Endothelial cell of hepatic sinusoid (primary cell): ENCODE measurements around the gene KCNF1.

Experiments
- in situ Hi-C: cut with HindIII; loops from 2 replicates; pipeline ENCODE4 v1.10.0; 2017; ENCODE audit warnings: low sequenced_read_pairs

KCNF1 gene

GRCh38 chr2:10918661-10919409 lies 7.1 kb downstream of the KCNF1 start:
- in situ Hi-C loops, result no loop called here

DNA sequence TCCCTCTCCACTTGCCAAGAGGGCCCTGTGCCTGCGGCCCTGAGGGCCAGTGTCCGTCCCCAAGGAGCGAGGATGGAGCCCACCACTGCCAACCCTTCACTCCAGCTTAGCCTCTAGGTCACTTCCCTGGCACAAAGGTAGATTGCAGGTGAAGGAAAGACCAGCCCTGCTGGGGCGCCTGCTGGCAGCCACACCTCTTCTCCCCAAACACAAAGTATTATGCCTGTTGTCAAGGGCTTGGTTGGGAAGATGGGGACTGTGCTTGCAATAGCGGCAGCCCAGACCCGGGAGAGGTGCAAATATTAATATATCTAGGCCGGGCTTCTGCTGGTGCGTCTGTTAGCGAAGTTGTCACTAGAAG lies 7.7 kb downstream of the KCNF1 start:
- in situ Hi-C loops, result no loop called here

DNA sequence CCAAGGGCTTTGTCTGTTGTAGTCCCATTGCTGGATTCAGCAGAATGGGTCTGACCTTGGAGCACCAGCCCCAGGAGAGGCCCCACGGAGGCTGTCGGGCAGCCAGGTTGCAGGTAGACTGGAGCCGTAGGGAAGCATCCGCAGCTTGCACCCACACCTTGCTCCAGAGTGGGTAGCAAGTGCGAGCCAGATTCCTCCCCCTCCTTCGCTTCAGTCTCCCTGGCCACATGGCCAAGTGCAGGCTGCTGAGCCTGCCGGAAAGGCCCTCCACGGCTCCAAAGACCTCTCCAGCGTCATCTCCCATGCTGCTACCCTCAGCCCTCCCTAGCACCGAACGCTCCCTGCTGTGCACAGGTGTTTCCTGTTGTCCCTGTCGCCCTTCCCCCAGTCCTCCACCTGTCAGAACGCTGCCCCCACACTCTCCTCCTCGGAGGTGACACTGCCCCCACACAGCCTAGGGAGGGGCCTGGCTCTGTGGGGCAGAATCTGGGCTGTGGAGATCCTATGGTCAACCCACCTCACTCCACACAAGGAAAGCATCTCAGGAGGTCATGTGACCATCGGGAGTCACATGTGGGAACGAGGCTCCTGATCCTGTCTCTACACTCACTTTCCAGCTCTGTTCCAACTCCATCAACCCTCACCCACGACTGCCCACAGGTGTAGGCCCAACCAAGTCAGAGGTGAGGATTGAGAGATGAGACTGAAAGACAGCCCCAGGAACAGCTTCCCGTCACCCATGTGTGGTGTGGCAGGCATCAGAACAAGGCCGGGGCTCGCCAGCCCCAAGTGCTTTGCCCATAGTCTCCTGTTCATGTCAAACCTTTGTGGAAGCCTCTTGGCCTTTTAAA lies 8.3 kb downstream of the KCNF1 start:
- in situ Hi-C loops, result no loop called here

DNA sequence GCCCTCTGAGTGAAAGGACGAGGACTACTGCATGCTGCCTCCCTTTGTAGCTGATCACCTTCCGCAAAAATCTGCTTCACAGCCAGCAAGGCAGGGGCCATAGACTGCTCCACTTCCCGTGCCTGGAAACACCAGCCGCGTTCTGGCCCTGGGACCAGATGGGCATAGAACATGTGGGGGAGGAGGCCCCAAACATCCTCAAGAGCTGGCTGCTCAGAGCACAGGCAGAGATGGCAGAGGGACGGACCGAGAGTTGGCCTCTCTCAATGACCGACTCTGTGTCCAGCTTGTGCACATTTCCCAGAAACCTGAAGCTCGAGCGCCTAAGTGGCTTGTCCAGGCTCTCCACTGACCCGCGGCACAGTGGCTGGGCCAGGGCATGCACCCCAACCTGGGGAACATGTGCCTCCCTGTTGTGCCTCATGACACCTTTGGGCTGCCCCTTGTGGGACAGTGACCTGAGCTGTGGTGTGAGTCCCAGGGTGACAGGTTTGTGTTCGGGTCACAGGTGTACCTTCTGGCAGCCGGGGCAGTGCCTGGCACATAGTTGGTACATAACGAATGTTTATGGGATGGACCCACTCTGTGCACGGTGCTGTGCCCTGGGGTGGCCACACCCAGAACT lies 9.1 kb downstream of the KCNF1 start:
- in situ Hi-C loops, result no loop called here

DNA sequence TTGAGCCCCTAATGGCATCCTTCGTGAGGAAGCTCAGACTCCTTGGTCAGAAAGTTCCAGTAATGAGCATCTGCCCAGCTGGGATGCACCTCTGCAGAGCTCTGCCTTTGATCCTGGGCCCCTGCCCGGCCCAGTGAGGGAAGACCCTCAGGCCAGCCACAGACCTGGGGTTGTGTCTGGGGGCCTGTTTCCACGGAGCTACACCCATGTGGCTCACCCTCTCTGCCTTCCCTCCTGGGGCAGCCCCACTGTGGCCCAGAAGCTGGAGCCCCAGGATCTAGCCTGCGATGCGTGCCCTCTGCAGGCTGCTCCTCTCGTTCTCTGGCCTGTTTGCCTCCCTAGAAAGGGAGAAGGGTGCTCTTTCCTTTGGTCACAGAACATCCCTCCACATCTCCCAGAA lies 9.8 kb downstream of the KCNF1 start:
- in situ Hi-C loops, result no loop called here

GRCh38 chr2:10922307-10923007 lies 10.7 kb downstream of the KCNF1 start:
- in situ Hi-C loops, result no loop called here

GRCh38 chr2:10923008-10923375 lies 11.3 kb downstream of the KCNF1 start:
- in situ Hi-C loops, result no loop called here

DNA sequence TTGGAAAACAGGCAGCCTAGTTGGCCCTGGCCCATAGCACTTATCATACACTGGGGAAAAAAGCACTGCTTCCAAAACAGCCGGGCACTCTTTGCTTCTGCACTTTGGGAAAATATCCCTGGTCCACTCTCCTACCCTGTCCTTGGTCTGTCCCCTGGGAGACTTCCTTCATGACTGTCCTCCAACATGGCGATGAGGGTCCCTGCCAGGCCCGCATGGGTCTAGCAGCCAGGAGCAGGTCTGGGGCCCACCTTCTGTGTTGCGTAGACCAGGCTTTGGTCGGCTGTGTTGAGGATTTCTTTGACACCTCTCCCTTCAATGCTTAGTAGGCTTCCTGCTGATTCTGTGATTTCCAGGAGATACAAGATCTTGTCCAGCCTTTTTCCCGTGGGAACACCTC lies 12.2 kb downstream of the KCNF1 start:
- in situ Hi-C loops, result no loop called here

DNA sequence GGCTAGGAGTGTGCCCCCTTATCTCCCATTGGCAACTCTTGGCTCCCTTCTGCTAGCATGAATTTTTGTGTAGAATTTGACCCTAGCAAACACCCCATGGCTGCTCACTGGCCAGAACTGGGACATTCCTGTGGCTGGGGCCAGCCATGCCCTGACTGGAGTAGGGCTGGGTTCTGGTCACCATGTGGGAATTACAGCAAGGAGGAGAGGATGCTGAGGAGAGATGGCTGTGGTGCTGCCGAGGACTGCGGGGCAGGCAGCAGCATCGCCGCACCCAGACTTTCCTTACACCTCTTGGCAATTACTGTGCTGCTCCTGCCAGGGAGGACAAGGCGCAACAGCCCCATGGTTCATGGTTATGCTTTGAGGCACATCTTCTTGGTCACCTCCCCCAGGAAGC lies 12.7 kb downstream of the KCNF1 start:
- in situ Hi-C loops, result no loop called here

GRCh38 chr2:10924859-10925258 lies 13.1 kb downstream of the KCNF1 start:
- in situ Hi-C loops, result loop anchor here (5.0 kb wide), 1 partner anchor 52 kb away; no protein-coding TSS in a partner anchor

- in situ Hi-C loops, result loop anchor here (5.0 kb wide), 1 partner anchor 51 kb away; no protein-coding TSS in a partner anchor
Observed at GRCh38 chr2:10926191-10926820, 14.6 kb downstream of the KCNF1 start.

DNA sequence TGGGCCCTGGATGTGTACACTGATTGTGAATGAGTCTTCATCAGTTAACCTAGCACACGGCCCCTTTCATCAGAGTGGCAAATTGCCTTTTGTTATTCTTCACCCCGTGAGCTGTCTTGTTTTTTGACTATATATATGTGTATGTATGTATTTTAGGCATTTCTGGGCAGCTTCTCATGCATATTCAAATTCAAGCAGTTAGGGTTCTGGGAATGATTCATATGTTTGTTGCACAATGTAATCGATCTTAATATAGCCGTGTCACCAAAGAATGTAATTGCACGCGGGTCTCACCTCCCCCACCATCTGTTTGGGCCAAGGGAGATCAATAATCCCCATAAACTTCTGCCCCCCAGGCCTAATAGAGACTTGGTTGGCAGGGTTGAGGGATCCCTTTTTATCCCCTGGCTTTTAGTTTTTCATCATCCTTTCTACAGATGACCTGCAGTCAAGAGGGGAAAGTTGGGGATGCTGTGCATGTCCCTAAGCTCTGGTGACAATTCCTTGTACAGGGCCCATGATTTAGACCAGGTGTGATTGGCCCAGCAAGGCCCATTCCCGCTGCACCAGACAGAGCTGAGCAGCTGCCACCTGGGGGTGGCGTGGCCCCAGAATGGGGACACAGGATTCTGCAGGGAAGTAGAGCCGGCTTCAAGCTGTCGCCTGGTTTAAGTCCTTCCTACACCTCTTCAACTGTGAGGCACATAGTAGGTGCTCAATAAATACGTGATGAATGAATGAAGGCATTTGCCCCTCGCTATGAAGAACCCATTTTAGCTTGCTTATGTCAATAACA lies 19.2 kb downstream of the KCNF1 start:
- in situ Hi-C loops, result no loop called here

- in situ Hi-C loops, result no loop called here
Observed at GRCh38 chr2:10931710-10932255, 20.0 kb downstream of the KCNF1 start.

DNA sequence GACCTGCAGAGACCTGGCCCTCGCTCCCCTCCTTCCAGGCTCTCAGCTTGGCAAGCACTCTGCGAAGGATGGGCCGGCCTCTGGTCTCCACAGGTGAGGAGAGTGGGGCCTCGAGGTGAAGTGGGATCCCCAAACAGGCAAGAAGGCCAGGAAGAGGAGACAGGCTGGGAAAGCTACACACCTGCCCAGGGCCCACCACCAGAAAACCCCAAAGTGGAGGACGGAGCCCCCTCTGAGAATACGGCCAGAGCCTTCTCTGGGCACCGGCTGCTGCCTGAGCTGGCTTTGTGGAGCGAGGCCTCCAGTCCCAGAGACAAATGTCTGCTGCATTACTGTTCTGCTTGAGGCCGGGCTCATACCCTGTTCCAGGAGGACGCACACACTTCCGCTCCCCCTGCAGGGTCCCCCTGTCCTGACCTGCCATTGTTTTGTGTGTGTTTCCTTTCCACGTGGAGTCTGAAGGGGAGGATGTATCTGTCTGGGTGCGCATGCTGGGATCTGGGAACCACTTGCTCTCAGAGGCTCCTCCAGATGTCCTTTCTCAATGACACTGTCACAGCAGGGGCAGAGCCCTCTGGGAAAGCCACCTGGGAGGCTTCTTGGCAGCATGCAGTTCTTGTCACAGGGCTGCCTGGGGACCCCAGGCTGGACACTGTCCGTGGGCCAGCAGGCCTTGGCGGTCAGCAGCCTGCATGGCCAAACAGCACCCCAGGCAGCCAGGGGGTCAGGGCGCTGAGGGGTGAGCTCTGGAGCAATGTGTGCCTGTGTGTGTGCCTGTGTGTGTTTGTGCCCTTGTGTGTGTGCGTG lies 20.8 kb downstream of the KCNF1 start:
- in situ Hi-C loops, result no loop called here

DNA sequence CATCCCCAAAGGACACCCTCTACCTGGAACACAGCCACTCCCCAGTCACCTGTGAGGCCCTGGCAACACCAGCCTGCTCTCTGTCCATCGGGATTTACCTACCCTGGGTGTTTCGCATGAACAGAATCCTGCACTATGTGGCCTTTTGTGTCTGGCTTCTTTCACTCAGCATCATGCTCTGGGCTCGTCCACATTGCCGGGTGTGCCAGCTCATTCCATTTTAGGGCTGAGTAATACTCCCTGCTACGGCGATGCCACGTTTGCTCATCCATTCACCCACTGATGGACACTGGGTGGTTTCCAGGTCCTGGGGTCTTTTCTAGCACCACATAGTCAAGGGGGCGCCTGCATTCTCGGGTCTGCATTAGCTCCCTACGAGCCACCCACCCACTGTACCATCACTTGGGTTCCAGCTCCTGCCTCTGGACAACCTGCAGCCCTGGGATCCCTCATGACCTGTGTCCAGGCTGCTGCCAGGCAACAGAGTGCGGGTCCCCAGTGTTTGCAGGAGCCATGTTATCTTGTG lies 22.0 kb downstream of the KCNF1 start:
- in situ Hi-C loops, result no loop called here

- in situ Hi-C loops, result no loop called here
Observed at GRCh38 chr2:10934308-10934978, 22.7 kb downstream of the KCNF1 start.

DNA sequence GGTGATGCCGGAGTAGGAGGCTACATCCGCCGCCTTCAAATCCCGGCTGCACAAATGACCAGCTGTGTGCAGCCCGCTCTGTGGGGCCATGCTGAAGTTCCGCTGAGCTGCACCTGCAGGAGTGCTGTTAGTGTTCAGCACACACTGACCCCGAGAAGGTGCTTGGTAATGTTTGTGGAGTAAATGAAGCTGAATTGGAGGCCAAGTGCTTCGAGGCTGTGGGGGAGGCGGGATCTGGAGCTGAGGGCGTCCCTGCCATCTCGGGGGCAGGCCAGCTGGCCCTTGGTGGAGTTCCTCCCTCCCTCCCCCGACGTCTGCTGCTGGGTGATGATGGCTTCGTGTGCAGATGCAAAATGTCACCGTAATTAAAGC lies 23.2 kb downstream of the KCNF1 start:
- in situ Hi-C loops, result no loop called here

DNA sequence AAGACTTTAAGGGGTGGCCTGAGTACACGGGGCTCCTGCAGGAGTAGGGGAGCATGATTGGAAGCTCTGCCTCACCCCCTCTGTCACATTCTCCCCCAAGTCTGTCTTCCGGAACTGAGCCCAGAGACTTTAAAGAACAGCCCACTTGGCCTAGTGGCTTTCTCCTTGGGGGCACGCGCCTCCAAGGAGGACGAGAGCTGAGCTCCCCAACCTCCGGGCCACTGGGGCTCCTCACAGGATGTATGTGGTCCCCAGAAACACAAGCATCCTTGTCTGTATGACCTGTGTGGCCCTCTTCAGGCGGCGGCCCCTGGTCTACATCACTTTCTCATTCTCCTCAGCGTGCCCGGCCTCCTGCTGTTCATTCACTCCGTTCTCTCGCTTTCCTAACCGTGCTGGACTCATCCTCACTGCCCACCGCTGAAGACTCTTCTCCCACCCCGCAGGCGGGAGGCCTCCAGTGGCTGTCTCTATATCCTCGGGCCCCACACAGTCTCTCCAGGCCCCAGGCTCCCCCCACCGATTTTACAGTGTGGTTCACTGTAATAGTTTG lies 23.7 kb downstream of the KCNF1 start:
- in situ Hi-C loops, result no loop called here
